Activated CD8-positive, alpha-beta memory T cell treated with anti-CD3 and anti-CD28 coated beads for 36 hours (primary cell): ENCODE data around the gene PRPSAP1. TPM values are rescaled to one million over a fixed set of nuclear protein-coding genes. Genes with fewer than 3 reads are reported as not detected.
"Not testable (repeated sequence)": the region's sequence is repeated elsewhere in the genome, so short reads cannot be mapped to it uniquely, and the experiment has no call there.

ENCODE experiments used
- CTCF ChIA-PET: fragments of 350-600 bp; sonication (Branson Sonifier 250); formaldehyde crosslinking; loops from one replicate; lab custom pipeline; 2021; ENCODE audit warnings: antibody characterized with exemption; lab: Charles Lee
- POLR2A ChIA-PET: fragments of 350-600 bp; sonication (Branson Sonifier 250); formaldehyde crosslinking; loops from one replicate; lab custom pipeline; 2021; ENCODE audit warnings: antibody characterized with exemption; lab: Charles Lee
- total RNA-seq, 2 experiments: library from RNA; stranded (reverse); gene quantifications; one replicate each; pipeline ENCODE4 v1.2.3, GENCODE V29; 2021

Gene PRPSAP1
- total RNA-seq, 2 experiments from 2014 or later = 39.4 to 41.8 TPM

- CTCF ChIA-PET = interaction anchor here (0.7 to 3.4 kb wide), 6 partner anchors 11 to 113 kb away, joined by 3 to 19 read pairs (median 3); partner anchors contain the start of gene SPHK1
- POLR2A ChIA-PET = no interaction called here
These were observed 16.1 kb upstream of the PRPSAP1 start for GRCh38 chr17:76369804-76370203.

- ChIA-PET POLR2A (no interaction called here), CTCF (interaction anchor here (0.6 to 3.4 kb wide), 6 partner anchors 12 to 65 kb away, joined by 3 to 19 read pairs (median 4); partner anchors contain the start of gene SPHK1)
These were observed 15.7 kb upstream of the PRPSAP1 start for GRCh38 chr17:76369379-76369778.

- POLR2A ChIA-PET = interaction anchor here (0.6 kb wide), 1 partner anchor 12 kb away, joined by 3 read pairs; no protein-coding TSS in a partner anchor
- CTCF ChIA-PET = interaction anchor here (3.4 kb wide), 1 partner anchor 29 kb away, joined by 19 read pairs; no protein-coding TSS in a partner anchor
These were observed 14.8 kb upstream of the PRPSAP1 start for GRCh38 chr17:76368545-76368944.

- CTCF ChIA-PET = interaction anchor here (3.4 kb wide), 1 partner anchor 30 kb away, joined by 19 read pairs; no protein-coding TSS in a partner anchor
These were observed 13.9 kb upstream of the PRPSAP1 start for GRCh38 chr17:76367642-76368041.

GRCh38 chr17:76366247-76366646 lies 12.5 kb upstream of the PRPSAP1 start:
- POLR2A ChIA-PET = no interaction called here
- CTCF ChIA-PET = interaction anchor here (0.7 to 1.2 kb wide), 3 partner anchors 30 to 258 kb away, joined by 3 read pairs; no protein-coding TSS in a partner anchor

More at GRCh38 chr17:76367642-76368041, 13.9 kb upstream of the PRPSAP1 start:
- POLR2A ChIA-PET = no interaction called here

- ChIA-PET CTCF (interaction anchor here (0.7 to 1.2 kb wide), 3 partner anchors 20 to 259 kb away, joined by 3 read pairs; no protein-coding TSS in a partner anchor), POLR2A (interaction anchor here (0.9 kb wide), 1 partner anchor 27 kb away, joined by 12 read pairs; no protein-coding TSS in a partner anchor)
These were observed 11.7 kb upstream of the PRPSAP1 start for GRCh38 chr17:76365256-76365903.

GRCh38 chr17:76363107-76363842 lies 9.6 kb upstream of the PRPSAP1 start:
- ChIA-PET POLR2A (no interaction called here), CTCF (interaction anchor here (1.9 kb wide), 1 partner anchor 10 kb away, joined by 4 read pairs; the partner anchor contains the start of gene PRPSAP1)

GRCh38 chr17:76360461-76360860 lies 6.7 kb upstream of the PRPSAP1 start:
- ChIA-PET CTCF (interaction anchor here (1.3 kb wide), 1 partner anchor 25 kb away, joined by 3 read pairs; no protein-coding TSS in a partner anchor), POLR2A (no interaction called here)

GRCh38 chr17:76359776-76360175 lies 6.1 kb upstream of the PRPSAP1 start:
- POLR2A ChIA-PET = not testable (repeated sequence)
- CTCF ChIA-PET = interaction anchor here (1.3 kb wide), 1 partner anchor 26 kb away, joined by 3 read pairs; no protein-coding TSS in a partner anchor

- CTCF ChIA-PET = interaction anchor here (1.3 to 1.9 kb wide), 2 partner anchors 26 to 38 kb away, joined by 3 to 6 read pairs; no protein-coding TSS in a partner anchor
- POLR2A ChIA-PET = no interaction called here
These were observed 5.7 kb upstream of the PRPSAP1 start for GRCh38 chr17:76359375-76359774.

GRCh38 chr17:76357597-76358158 lies 4.0 kb upstream of the PRPSAP1 start:
- ChIA-PET CTCF (interaction anchor here (1.1 to 1.9 kb wide), 2 partner anchors 29 to 40 kb away, joined by 3 to 6 read pairs; no protein-coding TSS in a partner anchor), POLR2A (no interaction called here)

GRCh38 chr17:76356803-76357456 lies 3.2 kb upstream of the PRPSAP1 start:
- ChIA-PET POLR2A (no interaction called here), CTCF (interaction anchor here (0.6 kb wide), 1 partner anchor 164 kb away, joined by 3 read pairs; no protein-coding TSS in a partner anchor)

- POLR2A ChIA-PET = interaction anchor here (0.6 to 2.8 kb wide), 3 partner anchors 30 to 379 kb away, joined by 4 to 39 read pairs (median 5); partner anchors contain the start of gene SPHK1
These were observed 1.1 kb upstream of the PRPSAP1 start for GRCh38 chr17:76354747-76355310.

GRCh38 chr17:76354317-76354729 lies 607 bp upstream of the PRPSAP1 start:
- CTCF ChIA-PET = interaction anchor here (0.6 to 4.2 kb wide), 10 partner anchors 8 to 174 kb away, joined by 3 to 43 read pairs (median 4); partner anchors contain the start of gene SPHK1
- POLR2A ChIA-PET = interaction anchor here (0.5 to 2.8 kb wide), 4 partner anchors 27 to 1338 kb away, joined by 3 to 39 read pairs (median 4); partner anchors contain the start of gene SPHK1

More at GRCh38 chr17:76354747-76355310, 1.1 kb upstream of the PRPSAP1 start:
- CTCF ChIA-PET = interaction anchor here (0.8 to 4.2 kb wide), 2 partner anchors 30 to 233 kb away, joined by 3 to 43 read pairs; partner anchors contain the start of gene SPHK1

- POLR2A ChIA-PET = interaction anchor here (0.7 to 2.8 kb wide), 7 partner anchors 14 to 282 kb away, joined by 3 to 39 read pairs (median 3); partner anchors contain the start of genes EXOC7 and SPHK1
These were observed 615 bp downstream of the PRPSAP1 start for GRCh38 chr17:76353004-76353598.

GRCh38 chr17:76351526-76352071 lies 2.1 kb downstream of the PRPSAP1 start:
- CTCF ChIA-PET = interaction anchor here (0.6 to 4.2 kb wide), 8 partner anchors 15 to 1788 kb away, joined by 3 to 43 read pairs (median 4); partner anchors contain the start of gene SPHK1

More at GRCh38 chr17:76353004-76353598, 615 bp downstream of the PRPSAP1 start:
- CTCF ChIA-PET = interaction anchor here (0.6 to 4.2 kb wide), 14 partner anchors 9 to 464 kb away, joined by 3 to 43 read pairs (median 4); partner anchors contain the start of gene SPHK1

More at GRCh38 chr17:76351526-76352071, 2.1 kb downstream of the PRPSAP1 start:
- POLR2A ChIA-PET = interaction anchor here (1.3 kb wide), 1 partner anchor 33 kb away, joined by 3 read pairs; the partner anchor contains the start of gene SPHK1
